H9 (cell line): ENCODE data around the gene CCNQ. TPM values are rescaled to one million over a fixed set of nuclear protein-coding genes. Genes with fewer than 3 reads are reported as not detected.

ENCODE experiments used
- DNase-seq: peaks from one replicate; pipeline ENCODE4 v3.0.0-alpha.2; 2017
- H2AFZ ChIP-seq: one replicate; pipeline ENCODE4 v1.6.1; 2013; ENCODE audit warnings: mild to moderate bottlenecking, low read length, control low read depth, moderate library complexity
- H2AK5ac ChIP-seq: 2 replicates; pipeline ENCODE4 v1.6.1; 2013; ENCODE audit warnings: low read length, control low read depth, mixed read lengths; ENCODE audit not compliant: insufficient read length
- H2BK120ac ChIP-seq: one replicate; pipeline ENCODE4 v1.6.1; 2013; ENCODE audit warnings: low read depth, mild to moderate bottlenecking, low read length, control low read depth, inconsistent platforms; ENCODE audit not compliant: poor library complexity, severe bottlenecking
- H2BK12ac ChIP-seq: 2 replicates; pipeline ENCODE4 v1.6.1; 2013; ENCODE audit warnings: low read length, control low read depth, mixed read lengths, low read depth; ENCODE audit not compliant: insufficient read length
- H2BK15ac ChIP-seq: 2 replicates; pipeline ENCODE4 v1.6.1; 2013; ENCODE audit warnings: low read depth, low read length, control low read depth
- H2BK20ac ChIP-seq: one replicate; pipeline ENCODE4 v1.6.1; 2013; ENCODE audit warnings: low read depth, mild to moderate bottlenecking, low read length, control low read depth, inconsistent platforms; ENCODE audit not compliant: poor library complexity, severe bottlenecking
- H2BK5ac ChIP-seq: 2 replicates; pipeline ENCODE4 v1.6.1; 2013; ENCODE audit warnings: low read length, control low read depth, mixed read lengths; ENCODE audit not compliant: insufficient read length
- H3K14ac ChIP-seq: 2 replicates; pipeline ENCODE4 v1.6.1; 2013; ENCODE audit warnings: low read length, control low read depth; ENCODE audit not compliant: insufficient read depth
- H3K18ac ChIP-seq: 2 replicates; pipeline ENCODE4 v1.6.1; 2013; ENCODE audit warnings: low read depth, mild to moderate bottlenecking, mixed read lengths, low read length, control low read depth; ENCODE audit not compliant: insufficient read length
- H3K23ac ChIP-seq: 2 replicates; pipeline ENCODE4 v1.6.1; 2013; ENCODE audit warnings: low read length, control low read depth, mixed read lengths, low read depth; ENCODE audit not compliant: insufficient read length
- H3K23me2 ChIP-seq: 2 replicates; pipeline ENCODE4 v1.6.1; 2013; ENCODE audit warnings: low read depth, mild to moderate bottlenecking, mixed read lengths, low read length, control low read depth; ENCODE audit not compliant: insufficient read length, poor library complexity, severe bottlenecking
- H3K27ac ChIP-seq: 2 replicates; pipeline ENCODE4 v1.5.1; 2013; ENCODE audit warnings: low read length, control low read depth, mixed read lengths, low read depth; ENCODE audit not compliant: insufficient read length
- H3K27me3 ChIP-seq: 2 replicates; pipeline ENCODE4 v1.6.1; 2013; ENCODE audit warnings: low read length, control low read depth, inconsistent platforms; ENCODE audit not compliant: insufficient read depth
- H3K4ac ChIP-seq: 2 replicates; pipeline ENCODE4 v1.6.1; 2013; ENCODE audit warnings: low read depth, mild to moderate bottlenecking, control low read depth, inconsistent platforms, low read length, moderate library complexity
- H3K4me1 ChIP-seq: 2 replicates; pipeline ENCODE4 v1.6.1; 2013; ENCODE audit warnings: low read length, control low read depth, inconsistent platforms; ENCODE audit not compliant: insufficient read depth
- H3K4me2 ChIP-seq: 2 replicates; pipeline ENCODE4 v1.6.1; 2013; ENCODE audit warnings: low read length, control low read depth, mixed read lengths; ENCODE audit not compliant: insufficient read length, insufficient read depth
- H3K56ac ChIP-seq: 2 replicates; pipeline ENCODE4 v1.6.1; 2013; ENCODE audit warnings: low read depth, mild to moderate bottlenecking, mixed read lengths, low read length, control low read depth; ENCODE audit not compliant: insufficient read length
- H3K79me1 ChIP-seq: 2 replicates; pipeline ENCODE4 v1.6.1; 2013; ENCODE audit warnings: low read depth, mild to moderate bottlenecking, moderate library complexity, low read length, control low read depth, inconsistent platforms; ENCODE audit not compliant: insufficient read depth, poor library complexity, severe bottlenecking
- H3K79me2 ChIP-seq: 2 replicates; pipeline ENCODE4 v1.6.1; 2013; ENCODE audit warnings: low read length, control low read depth, inconsistent platforms; ENCODE audit not compliant: insufficient read depth
- H3K9ac ChIP-seq: 2 replicates; pipeline ENCODE4 v1.6.1; 2013; ENCODE audit warnings: low read length, control low read depth, mixed read lengths; ENCODE audit not compliant: insufficient read length; ENCODE audit errors: extremely low read depth
- H3K9me3 ChIP-seq: one replicate; pipeline ENCODE4 v1.6.1; 2013; ENCODE audit warnings: low read depth, low read length, inconsistent platforms; ENCODE audit not compliant: control insufficient read depth
- H3T11ph ChIP-seq: one replicate; pipeline ENCODE4 v1.6.1; 2013; ENCODE audit warnings: mild to moderate bottlenecking, low read length, control low read depth, inconsistent platforms
- H4K20me1 ChIP-seq: one replicate; pipeline ENCODE4 v1.6.1; 2013; ENCODE audit not compliant: control insufficient read depth, insufficient read length, insufficient read depth
- H4K5ac ChIP-seq: 2 replicates; pipeline ENCODE4 v1.6.1; 2013; ENCODE audit warnings: low read depth, mild to moderate bottlenecking, mixed read lengths, low read length, control low read depth; ENCODE audit not compliant: insufficient read length
- H4K8ac ChIP-seq: replicated peaks from 2 replicates; pipeline ENCODE4 v1.6.1; 2013; ENCODE audit warnings: low read length, control low read depth, mixed read lengths, low read depth; ENCODE audit not compliant: insufficient read length
- H4K91ac ChIP-seq: 2 replicates; pipeline ENCODE4 v1.6.1; 2013; ENCODE audit warnings: low read depth, mild to moderate bottlenecking, moderate library complexity, mixed read lengths, low read length, control low read depth; ENCODE audit not compliant: insufficient read length
- H3K27ac Mint-ChIP-seq, 3 experiments: 2 replicates in 2 of 3; 3 replicates in 1 of 3; pipeline ENCODE4 v1.8.0; 2020 to 2021; ENCODE audit warnings: mixed read lengths in 3 of 3, mild to moderate bottlenecking in 1 of 3, moderate library complexity in 1 of 3
- H3K27me3 Mint-ChIP-seq: 2 replicates; pipeline ENCODE4 v1.8.0; 2021; ENCODE audit warnings: low read depth, mild to moderate bottlenecking, moderate library complexity, mixed read lengths
- H3K36me3 Mint-ChIP-seq, 3 experiments: 2 replicates in 2 of 3; 3 replicates in 1 of 3; pipeline ENCODE4 v1.8.0; 2020 to 2021; ENCODE audit warnings: low read depth in 3 of 3, mixed read lengths in 3 of 3; ENCODE audit not compliant: insufficient read depth in 1 of 3
- H3K4me1 Mint-ChIP-seq, 2 experiments: 2 replicates each; pipeline ENCODE4 v1.8.0; 2020; ENCODE audit warnings: mixed read lengths in 2 of 2
- H3K4me3 Mint-ChIP-seq, 2 experiments: 2 replicates in 1 of 2; 3 replicates in 1 of 2; pipeline ENCODE4 v1.8.0; 2020 to 2021; ENCODE audit warnings: mild to moderate bottlenecking in 2 of 2, mixed read lengths in 2 of 2, moderate library complexity in 1 of 2
- H3K9me3 Mint-ChIP-seq, 2 experiments: 2 replicates in 1 of 2; 3 replicates in 1 of 2; pipeline ENCODE4 v1.8.0; 2020; ENCODE audit warnings: mild to moderate bottlenecking in 2 of 2, mixed read lengths in 2 of 2, moderate library complexity in 1 of 2
- CTCF ChIP-seq: fragments of 200-600 bp; sonication (generic); conservative IDR thresholded peaks from 3 replicates; pipeline ENCODE4 v1.8.0; 2021; ENCODE audit warnings: antibody characterized with exemption, mild to moderate bottlenecking
- WGBS: extraction: QIAGEN DNeasy Blood & Tissue Kit; methylation state at CpG from one replicate; pipeline ENCODE4 v1.1.7; 2013; ENCODE audit warnings: missing lambda C conversion rate, low lambda C conversion rate, mixed read lengths; ENCODE audit not compliant: insufficient read length; ENCODE audit errors: extremely low coverage; 5-methylcytosine and 5-hydroxymethylcytosine counted together
- total RNA-seq: library from RNA; stranded (reverse); gene quantifications from 2 replicates; pipeline ENCODE4 v1.2.1, GENCODE V29; 2021

CCNQ gene
- total RNA-seq, 1 experiment from 2014 or later, result 18.4 TPM

- Histone ChIP-seq H4K20me1 (peaks cover 2% of the 10 kb centered on the region), H3K4me1 (no peaks in the 10 kb centered on the region), H3K9me3 (peaks cover 29% of the 10 kb centered on the region), H3K79me1 (no peaks in the 10 kb centered on the region), H3K14ac (no peak overlapping the region), H2BK120ac (no peak overlapping the region), H3K4ac (no peak overlapping the region), H4K8ac (no peak overlapping the region), H2BK15ac (no peak overlapping the region), H3K56ac (no peak overlapping the region), H2BK12ac (no peak overlapping the region), H3K23me2 (peaks cover 9% of the 10 kb centered on the region), H2AFZ (no peak overlapping the region), H2AK5ac (no peak overlapping the region), H3K4me2 (no peak overlapping the region), H4K91ac (no peak overlapping the region), H3K79me2 (no peaks in the 10 kb centered on the region), H3T11ph (no peak overlapping the region), H3K18ac (no peak overlapping the region), H2BK20ac (no peak overlapping the region), H3K27me3 (peaks cover 19% of the 10 kb centered on the region), H2BK5ac (no peak overlapping the region), H3K27ac (no peak overlapping the region), H3K9ac (no peak overlapping the region), H3K23ac (no peak overlapping the region), H4K5ac (no peak overlapping the region)
- no CpG with 5 or more reads among the region's 28 CpGs for WGBS
- peak; percentile 20 for DNase-seq
- Mint-ChIP-seq H3K27me3 (peaks cover 52% of the 10 kb centered on the region), H3K27ac (no peak overlapping the region), H3K4me3 (no peak overlapping the region), H3K4me1 (peaks cover 8 to 12% of the 10 kb centered on the region in 2 experiments), H3K36me3 (peaks cover 0 to 15% (median 2%) of the 10 kb centered on the region in 3 experiments; a peak in 4 of 7 replicates), H3K9me3 (peaks cover 44 to 79% of the 10 kb centered on the region in 2 experiments)
- TF ChIP-seq CTCF, result no peak
Measured at GRCh38 chrX:153639177-153640044, 40.5 kb upstream of the CCNQ start.
